Right atrium auricular region (tissue), 2 donors: ENCODE results near the gene CSK. TPM values are rescaled to one million over a fixed set of nuclear protein-coding genes. Genes with fewer than 3 reads are reported as not detected.
A peak's percentile ranks its signal among the peaks of the same experiment; 100 is the strongest.

Experiments
- DNase-seq: peaks from one replicate; pipeline ENCODE4 v3.0.0-alpha.2; 2019; ENCODE audit warnings: low spot score
- H3K27ac ChIP-seq, 2 donors: fragments of 200-600 bp; sonication (generic); 1 replicate in 1 of 2; 2 replicates in 1 of 2; pipeline ENCODE4 v1.5.1; 2016 to 2019
- H3K27me3 ChIP-seq, 2 donors: fragments of 200-600 bp; sonication (generic); one replicate each; pipeline versions ENCODE4 v1.5.1 to v1.6.0; 2017 to 2019
- H3K36me3 ChIP-seq: fragments of 200-600 bp; sonication (generic); one replicate; pipeline ENCODE4 v1.5.1; 2016
- H3K4me1 ChIP-seq, 2 donors: fragments of 200-600 bp; sonication (generic); one replicate each; pipeline versions ENCODE4 v1.5.1 to v1.6.0; 2017 to 2019
- H3K4me3 ChIP-seq, 2 donors: fragments of 200-600 bp; sonication (generic); 1 replicate in 1 of 2; 2 replicates in 1 of 2; pipeline ENCODE4 v1.5.1; 2017 to 2019; ENCODE audit warnings: mild to moderate bottlenecking in 1 of 2, moderate library complexity in 1 of 2
- H3K9me3 ChIP-seq, 2 donors: fragments of 200-600 bp; sonication (generic); one replicate each; pipeline ENCODE4 v1.5.1; 2019
- CTCF ChIP-seq, 2 donors: fragments of 200-600 bp; sonication (generic); IDR thresholded peaks; one replicate each; pipeline ENCODE4 v1.5.1; 2019; ENCODE audit warnings: antibody characterized with exemption in 2 of 2
- total RNA-seq, 2 donors: library from RNA; depleted of rRNA; stranded (reverse); fragments of >200 nt; gene quantifications; one replicate each; pipeline ENCODE4 v1.1.0, GENCODE V29; 2016

CSK gene
- total RNA-seq, 2 donors from 2014 or later: 25.6 to 26.8 TPM

GRCh38 chr15:74799856-74800558 is 18.1 kb downstream of the CSK start:
- Histone ChIP-seq H3K4me3 (no peak overlapping the region), H3K27me3 (no peaks in the 10 kb centered on the region), H3K9me3 (no peaks in the 10 kb centered on the region), H3K27ac (peak overlapping the region; percentile 72 to 80), H3K36me3 (peaks cover 39% of the 10 kb centered on the region), H3K4me1 (peaks cover 0 to 35% of the 10 kb centered on the region in 2 donors)
- peak; percentile 83 for DNase-seq
- TF ChIP-seq CTCF (IDR thresholded peaks at IDR 0.05): peak; percentile 96 to 98

- DNase-seq: no peak
- peak overlapping the region; percentile 72 to 80 for H3K27ac ChIP-seq
- no peak overlapping the region for H3K4me3 ChIP-seq
- TF ChIP-seq CTCF (IDR thresholded peaks at IDR 0.05): no peak
- H3K36me3 ChIP-seq: peaks cover 39% of the 10 kb centered on the region
- H3K9me3 ChIP-seq: no peaks in the 10 kb centered on the region
- H3K4me1 ChIP-seq: peaks cover 0 to 35% of the 10 kb centered on the region in 2 donors
- H3K27me3 ChIP-seq: no peaks in the 10 kb centered on the region
Measured at GRCh38 chr15:74800559-74801094, 18.7 kb downstream of the CSK start.

- H3K27ac ChIP-seq: peak overlapping the region in 1 of 2 donors; percentile 80
- H3K27me3 ChIP-seq: no peaks in the 10 kb centered on the region
- peaks cover 0 to 35% of the 10 kb centered on the region in 2 donors for H3K4me1 ChIP-seq
- H3K4me3 ChIP-seq: no peak overlapping the region
- DNase-seq: no peak
- H3K9me3 ChIP-seq: no peaks in the 10 kb centered on the region
- TF ChIP-seq CTCF (IDR thresholded peaks at IDR 0.05): no peak
- H3K36me3 ChIP-seq: peaks cover 39% of the 10 kb centered on the region
Measured at GRCh38 chr15:74801311-74801997, 19.6 kb downstream of the CSK start.

- H3K9me3 ChIP-seq: no peaks in the 10 kb centered on the region
- no peak for TF ChIP-seq CTCF (IDR thresholded peaks at IDR 0.05)
- peaks cover 39% of the 10 kb centered on the region for H3K36me3 ChIP-seq
- no peak overlapping the region for H3K4me3 ChIP-seq
- no peaks in the 10 kb centered on the region for H3K27me3 ChIP-seq
- DNase-seq: no peak
- H3K4me1 ChIP-seq: peaks cover 0 to 35% of the 10 kb centered on the region in 2 donors
- H3K27ac ChIP-seq: peak overlapping the region in 1 of 2 donors; percentile 80
Measured at GRCh38 chr15:74802290-74802689, 20.4 kb downstream of the CSK start.

- DNase-seq: no peak
- peaks cover 39% of the 10 kb centered on the region for H3K36me3 ChIP-seq
- no peak for TF ChIP-seq CTCF (IDR thresholded peaks at IDR 0.05)
- no peaks in the 10 kb centered on the region for H3K9me3 ChIP-seq
- H3K4me3 ChIP-seq: no peak overlapping the region
- H3K4me1 ChIP-seq: peaks cover 0 to 32% of the 10 kb centered on the region in 2 donors
- no peaks in the 10 kb centered on the region for H3K27me3 ChIP-seq
- H3K27ac ChIP-seq: no peak overlapping the region
Measured at GRCh38 chr15:74802862-74803447, 21.1 kb downstream of the CSK start.
